Sigmoid colon (tissue), 7 donors: ENCODE data around the gene PCGF2. TPM values are rescaled to one million over a fixed set of nuclear protein-coding genes. Genes with fewer than 3 reads are reported as not detected.

Experiments
- DNase-seq: peaks from one replicate; pipeline ENCODE4 v3.0.0-alpha.2; 2019
- H3K27ac ChIP-seq, 4 donors: fragments of 200-600 bp; sonication (generic); one replicate each; pipeline ENCODE4 v1.5.1; 2016 to 2019; ENCODE audit warnings: mild to moderate bottlenecking in 1 of 4
- H3K27me3 ChIP-seq, 3 donors: fragments of 200-600 bp; sonication (generic); one replicate each; pipeline ENCODE4 v1.5.1; 2019; ENCODE audit warnings: mild to moderate bottlenecking in 1 of 3
- H3K36me3 ChIP-seq, 4 donors: fragments of 200-600 bp; sonication (generic); one replicate each; pipeline ENCODE4 v1.5.1; 2016 to 2019
- H3K4me1 ChIP-seq, 4 donors: fragments of 200-600 bp; sonication (generic); one replicate each; pipeline ENCODE4 v1.5.1; 2017 to 2019
- H3K4me3 ChIP-seq, 4 donors: fragments of 200-600 bp; sonication (generic); one replicate each; pipeline ENCODE4 v1.5.1; 2017 to 2019; ENCODE audit warnings: mild to moderate bottlenecking in 2 of 4, moderate library complexity in 1 of 4
- H3K9me3 ChIP-seq, 4 donors: fragments of 200-600 bp in 3 of 4; sonication (generic) in 3 of 4; one replicate each; pipeline versions ENCODE4 v1.5.1 to v1.6.1; 2013 to 2019
- EP300 ChIP-seq, 4 donors: sonication (generic); formaldehyde crosslinking; IDR thresholded peaks; one replicate each; pipeline ENCODE4 v1.6.1; 2017; ENCODE audit warnings: antibody characterized with exemption in 4 of 4
- POLR2A ChIP-seq, 2 donors: fragments of 450-650 bp; IDR thresholded peaks; one replicate each; pipeline ENCODE4 v1.6.1; 2016; ENCODE audit warnings: antibody characterized with exemption in 2 of 2, mild to moderate bottlenecking in 2 of 2, moderate library complexity in 2 of 2
- POLR2AphosphoS5 ChIP-seq, 4 donors: sonication (generic); formaldehyde crosslinking; IDR thresholded peaks; one replicate each; pipeline ENCODE4 v1.6.1; 2017; ENCODE audit warnings: antibody characterized with exemption in 4 of 4
- WGBS, 2 donors: extraction: QIAGEN DNeasy Blood & Tissue Kit; methylation state at CpG; one replicate each; pipeline ENCODE4 v1.1.7; 2013; 5-methylcytosine and 5-hydroxymethylcytosine counted together
- intact Hi-C: fragments of 100-400 bp; cut with DNase I; formaldehyde crosslinking; loops from one replicate; pipeline ENCODE4 v1.15.1; 2023
- polyA plus RNA-seq, 3 donors: library from polyadenylated mRNA; stranded (reverse); fragments of 200-250 nt; gene quantifications; one replicate each; pipeline ENCODE4 v1.2.3, GENCODE V29; 2013
- small RNA-seq, 3 donors: library from RNA; depleted of rRNA; stranded (forward); fragments of <200 nt; gene quantifications; one replicate each; pipeline ENCODE3, GENCODE V24; 2016
- total RNA-seq, 4 donors: library from RNA; depleted of rRNA; stranded (reverse); fragments of >200 nt; gene quantifications; one replicate each; pipeline ENCODE4 v1.1.0, GENCODE V29; 2016
- TF ChIP-seq, protein P1 (sequence below), 4 experiments: fragments of 450-650 bp in 3 of 4; fragments of 200-600 bp in 1 of 4; IDR thresholded peaks; one replicate each; pipeline ENCODE4 v1.5.1; 2016 to 2019; ENCODE audit warnings: antibody characterized with exemption in 4 of 4, mild to moderate bottlenecking in 3 of 4, moderate library complexity in 2 of 4
- donor health status: healthy with polysubstance abuse.
- donor health status: Bipolar disorder and iron deficiency.
- donor health status: healthy.

Gene PCGF2
- total and polyA plus RNA-seq, 7 donors: 4.3 to 32.6 (median 8.9) TPM

DNA sequence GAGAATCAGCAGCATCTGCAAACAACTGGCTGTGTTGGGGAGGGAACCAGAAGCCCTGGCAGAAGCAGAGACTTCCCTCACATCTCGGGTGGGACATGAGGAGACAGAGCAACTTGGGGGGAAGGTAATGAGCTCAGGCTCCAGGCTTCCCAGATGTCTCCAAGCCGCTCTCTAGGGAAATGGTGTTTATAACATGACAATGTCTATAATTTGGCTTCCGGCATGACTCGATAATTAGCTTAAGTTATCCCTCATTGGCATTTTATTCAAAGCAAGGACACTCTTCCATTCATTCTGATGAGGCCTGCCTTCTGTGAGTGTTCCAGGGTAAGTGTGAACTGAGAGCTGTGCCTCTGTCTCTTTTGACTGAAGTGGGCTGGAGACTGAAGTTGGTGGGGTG, 57.8 kb downstream of the PCGF2 start:
- TF ChIP-seq, protein P1, sequence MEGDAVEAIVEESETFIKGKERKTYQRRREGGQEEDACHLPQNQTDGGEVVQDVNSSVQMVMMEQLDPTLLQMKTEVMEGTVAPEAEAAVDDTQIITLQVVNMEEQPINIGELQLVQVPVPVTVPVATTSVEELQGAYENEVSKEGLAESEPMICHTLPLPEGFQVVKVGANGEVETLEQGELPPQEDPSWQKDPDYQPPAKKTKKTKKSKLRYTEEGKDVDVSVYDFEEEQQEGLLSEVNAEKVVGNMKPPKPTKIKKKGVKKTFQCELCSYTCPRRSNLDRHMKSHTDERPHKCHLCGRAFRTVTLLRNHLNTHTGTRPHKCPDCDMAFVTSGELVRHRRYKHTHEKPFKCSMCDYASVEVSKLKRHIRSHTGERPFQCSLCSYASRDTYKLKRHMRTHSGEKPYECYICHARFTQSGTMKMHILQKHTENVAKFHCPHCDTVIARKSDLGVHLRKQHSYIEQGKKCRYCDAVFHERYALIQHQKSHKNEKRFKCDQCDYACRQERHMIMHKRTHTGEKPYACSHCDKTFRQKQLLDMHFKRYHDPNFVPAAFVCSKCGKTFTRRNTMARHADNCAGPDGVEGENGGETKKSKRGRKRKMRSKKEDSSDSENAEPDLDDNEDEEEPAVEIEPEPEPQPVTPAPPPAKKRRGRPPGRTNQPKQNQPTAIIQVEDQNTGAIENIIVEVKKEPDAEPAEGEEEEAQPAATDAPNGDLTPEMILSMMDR (IDR thresholded peaks at IDR 0.05): no peak
- TF ChIP-seq EP300 (IDR thresholded peaks at IDR 0.05): no peak
- Histone ChIP-seq H3K36me3 (no peaks in the 10 kb centered on the region), H3K27me3 (no peaks in the 10 kb centered on the region), H3K4me3 (no peak overlapping the region), H3K4me1 (peaks cover 0 to 25% (median 18%) of the 10 kb centered on the region in 4 donors), H3K27ac (no peak overlapping the region), H3K9me3 (no peaks in the 10 kb centered on the region)
- WGBS, 2 donors: 86 to 91% methylated on average over 4 of the region's 4 CpGs
- intact Hi-C loops: loop anchor here (5.0 kb wide), 1 partner anchor 42 kb away; the partner anchor contains the start of gene CISD3
- no peak for DNase-seq

DNA sequence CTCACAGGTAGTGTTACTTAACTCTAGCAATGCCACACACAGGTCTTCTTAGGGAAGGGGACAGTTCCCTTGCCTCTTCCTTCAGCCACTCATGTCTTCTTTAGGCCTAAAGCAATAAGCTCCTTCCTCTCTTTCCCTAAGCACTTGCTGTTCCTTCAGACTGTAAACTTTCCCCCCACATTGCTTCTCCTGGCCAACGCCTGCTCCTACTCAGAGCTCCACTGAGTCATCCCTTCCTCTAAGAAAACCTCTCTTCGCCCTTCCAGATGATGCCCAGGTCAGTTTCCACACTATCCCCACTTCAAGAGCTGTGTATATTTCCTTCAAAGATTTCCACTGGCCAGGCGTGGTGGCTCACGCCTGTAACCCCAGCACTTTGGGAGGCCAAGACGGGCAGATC, 60.9 kb downstream of the PCGF2 start:
- Histone ChIP-seq H3K36me3 (no peaks in the 10 kb centered on the region), H3K4me3 (no peak overlapping the region), H3K9me3 (no peaks in the 10 kb centered on the region), H3K27ac (no peak overlapping the region), H3K4me1 (peaks cover 0 to 4% (median 0%) of the 10 kb centered on the region in 4 donors), H3K27me3 (no peaks in the 10 kb centered on the region)
- intact Hi-C loops: no loop called here
- TF ChIP-seq POLR2AphosphoS5 (IDR thresholded peaks at IDR 0.05) (no peak), POLR2A (IDR thresholded peaks at IDR 0.05) (no peak), EP300 (IDR thresholded peaks at IDR 0.05) (no peak)
- TF ChIP-seq, protein P1 (IDR thresholded peaks at IDR 0.05): no peak
- DNase-seq: no peak
- 89 to 91% methylated on average over 5 of the region's 5 CpGs for WGBS, 2 donors

DNA sequence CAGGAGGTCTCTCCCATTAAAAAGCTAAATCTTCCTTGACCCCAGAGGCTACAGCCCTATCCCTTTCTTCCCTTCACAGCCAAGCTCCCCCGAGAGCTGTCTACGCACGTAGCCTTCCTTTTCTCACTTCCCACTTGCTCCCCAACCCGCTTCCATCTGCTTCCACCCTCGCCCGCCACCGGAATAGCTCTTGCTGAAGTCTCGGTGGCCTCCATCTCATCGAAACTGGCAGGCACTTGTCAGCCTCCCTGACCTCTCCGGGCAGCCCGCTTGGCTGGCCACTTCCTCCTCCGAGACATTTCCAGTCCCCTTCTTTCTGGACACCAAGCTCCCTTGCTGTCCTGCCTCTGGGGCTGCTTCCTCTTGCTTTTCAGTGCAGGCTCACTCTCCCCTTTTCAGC, 62.6 kb downstream of the PCGF2 start:
- H3K4me1 ChIP-seq: no peaks in the 10 kb centered on the region
- no peak for DNase-seq
- WGBS, 2 donors: 80 to 88% methylated on average over 12 of the region's 12 CpGs
- H3K4me3 ChIP-seq: no peak overlapping the region
- intact Hi-C loops: no loop called here
- H3K27me3 ChIP-seq: no peaks in the 10 kb centered on the region
- TF ChIP-seq, protein P1 (IDR thresholded peaks at IDR 0.05): no peak
- no peak for TF ChIP-seq POLR2AphosphoS5 (IDR thresholded peaks at IDR 0.05)
- TF ChIP-seq POLR2A (IDR thresholded peaks at IDR 0.05): no peak
- no peaks in the 10 kb centered on the region for H3K36me3 ChIP-seq
- peak overlapping the region in 1 of 4 donors; percentile 21 for H3K27ac ChIP-seq
- no peaks in the 10 kb centered on the region for H3K9me3 ChIP-seq

Small RNAs within 50 kb of the gene (small RNA-seq; reads per million reads assigned to genes)
- gene MIR4726 (0 to 0.12 (median 0) reads per million in 3 donors), gene MIR4734 (0 to 3.1 (median 0.43) reads per million in 3 donors), gene RNA5SP440 (2.2 to 2.4 (median 2.3) reads per million in 3 donors), gene RNU6-866P (0 reads per million in 3 donors)

Other genes starting within 250 kb of the PCGF2 start
- 1 to 10 TPM in 3 of 4 donors, under 1 TPM in 1; 0.81 to 9.4 (median 1.7) TPM for gene SRCIN1, start 142.4 kb downstream of the PCGF2 start, total RNA-seq
- 1 to 10 TPM in 2 of 3 donors, not detected in 1; 1.1 to 1.2 TPM for gene SRCIN1, start 142.4 kb downstream of the PCGF2 start, polyA plus RNA-seq
- gene EPOP, start 73.4 kb downstream of the PCGF2 start, total RNA-seq: 1 to 10 TPM in 2 of 4 donors, under 1 TPM in 2; 0.36 to 2.8 (median 1.3) TPM
- gene EPOP, start 73.4 kb downstream of the PCGF2 start, polyA plus RNA-seq: 1 to 10 TPM in 1 of 3 donors, not detected in 2; 2.4 TPM
- gene MLLT6, start 43.1 kb downstream of the PCGF2 start, total RNA-seq: 10 to 100 TPM; 48.9 to 90.3 (median 69.9) TPM
- 10 to 100 TPM; 15.3 to 86.5 (median 16.2) TPM for gene MLLT6, start 43.1 kb downstream of the PCGF2 start, polyA plus RNA-seq
- gene CISD3, start 18.0 kb downstream of the PCGF2 start, total RNA-seq: 10 to 100 TPM in 3 of 4 donors, 1 to 10 TPM in 1; 9.2 to 19.3 (median 14.6) TPM
- 100 to 1,000 TPM; 104 to 115 (median 108) TPM for gene CISD3, start 18.0 kb downstream of the PCGF2 start, polyA plus RNA-seq
- gene PSMB3, start 4.4 kb upstream of the PCGF2 start, total RNA-seq: 100 to 1,000 TPM; 135 to 198 (median 153) TPM
- 100 to 1,000 TPM; 246 to 280 (median 258) TPM for gene PSMB3, start 4.4 kb upstream of the PCGF2 start, polyA plus RNA-seq
- 10 to 100 TPM; 44.1 to 50.1 (median 44.6) TPM for gene PIP4K2B, start 51.2 kb upstream of the PCGF2 start, total RNA-seq
- 10 to 100 TPM in 1 of 3 donors, 1 to 10 TPM in 2; 5.1 to 21.6 (median 6.6) TPM for gene PIP4K2B, start 51.2 kb upstream of the PCGF2 start, polyA plus RNA-seq
- gene CWC25, start 77.0 kb upstream of the PCGF2 start, total RNA-seq: 10 to 100 TPM; 15.6 to 32.4 (median 17.3) TPM
- 10 to 100 TPM; 11.3 to 16.4 (median 11.4) TPM for gene CWC25, start 77.0 kb upstream of the PCGF2 start, polyA plus RNA-seq
- gene RPL23, start 105.4 kb upstream of the PCGF2 start, total RNA-seq: 1,000 to 10,000 TPM; 1,692 to 2,841 (median 2,464) TPM
- gene RPL23, start 105.4 kb upstream of the PCGF2 start, polyA plus RNA-seq: 1,000 to 10,000 TPM; 2,289 to 3,780 (median 2,728) TPM
- gene LASP1, start 121.7 kb upstream of the PCGF2 start, total RNA-seq: 10 to 100 TPM; 27.6 to 64.8 (median 42.2) TPM
- 100 to 1,000 TPM; 122 to 205 (median 182) TPM for gene LASP1, start 121.7 kb upstream of the PCGF2 start, polyA plus RNA-seq
- not detected for gene FBXO47, start 219.1 kb upstream of the PCGF2 start, total RNA-seq
- not detected for gene FBXO47, start 219.1 kb upstream of the PCGF2 start, polyA plus RNA-seq